Endothelial cell of umbilical vein (primary cell): ENCODE data around the gene SERPINF2. TPM values are rescaled to one million over a fixed set of nuclear protein-coding genes. Genes with fewer than 3 reads are reported as not detected.

Source experiments
- BruUV-seq: library from RNA; stranded (reverse); fragments of 400-500 nt; replicated peaks from 2 replicates; lab custom pipeline; 2021; lab: Mats Ljungman, UMichigan
- CTCF ChIA-PET: fragments of 300-600, 350-600 bp; sonication (Branson Sonifier 250); formaldehyde crosslinking; loops from one replicate; lab custom pipeline; 2021; ENCODE audit warnings: antibody characterized with exemption, inconsistent platforms; lab: Charles Lee
- POLR2A ChIA-PET: fragments of 300-600, 350-600 bp; sonication (Branson Sonifier 250); formaldehyde crosslinking; loops from one replicate; lab custom pipeline; 2021; ENCODE audit warnings: antibody characterized with exemption, inconsistent platforms; lab: Charles Lee
- DNase-seq: peaks from one replicate; pipeline ENCODE4 v3.0.0-alpha.2; 2011; ENCODE audit warnings: low read depth, low spot score
- FAIRE-seq: peaks from 2 replicates; lab custom pipeline; 2011; peaks lifted over from hg19 to GRCh38; lab: Jason Lieb, UNC
- H2AFZ ChIP-seq: 2 replicates; pipeline ENCODE4 v1.6.0; 2012; ENCODE audit warnings: low read depth, low read length, control low read depth, inconsistent platforms
- H3K27ac ChIP-seq: 2 replicates; pipeline ENCODE4 v1.5.1; 2011; ENCODE audit warnings: low read depth, mild to moderate bottlenecking, control low read depth, low read length, moderate library complexity; ENCODE audit not compliant: insufficient read depth
- H3K27me3 ChIP-seq, 2 experiments: 2 replicates each; pipeline versions ENCODE4 v1.6.0 to v1.6.1; 2011; ENCODE audit warnings: low read length in 2 of 2, mixed read lengths in 1 of 2; ENCODE audit not compliant: control insufficient read depth in 2 of 2, insufficient read depth in 2 of 2
- H3K36me3 ChIP-seq, 2 experiments: 2 replicates in 1 of 2; 3 replicates in 1 of 2; pipeline ENCODE4 v1.5.1; 2011; ENCODE audit warnings: low read length in 2 of 2, mild to moderate bottlenecking in 1 of 2, moderate library complexity in 1 of 2; ENCODE audit not compliant: control insufficient read depth in 2 of 2, insufficient read depth in 2 of 2; ENCODE audit errors: extremely low read depth in 1 of 2
- H3K4me1 ChIP-seq: 3 replicates; pipeline ENCODE4 v1.5.1; 2011; ENCODE audit warnings: mild to moderate bottlenecking, low read length; ENCODE audit not compliant: control insufficient read depth, insufficient read depth; ENCODE audit errors: extremely low read depth
- H3K4me2 ChIP-seq: 2 replicates; pipeline ENCODE4 v1.6.1; 2011; ENCODE audit warnings: low read length, control low read depth, mixed read lengths; ENCODE audit not compliant: insufficient read depth
- H3K4me3 ChIP-seq, 3 experiments: fragments of 200-600 bp in 1 of 3; sonication (generic), shearing (Covaris generic) in 1 of 3; replicated peaks in 1 of 3; 2 replicates each; pipeline ENCODE4 v1.5.1; 2011 to 2016; ENCODE audit warnings: control low read depth in 3 of 3, low read length in 3 of 3, mild to moderate bottlenecking in 2 of 3, inconsistent platforms in 1 of 3, low read depth in 1 of 3, moderate library complexity in 1 of 3; ENCODE audit not compliant: insufficient read depth in 1 of 3
- H3K79me2 ChIP-seq: 2 replicates; pipeline ENCODE4 v1.6.0; 2012; ENCODE audit warnings: low read length, inconsistent platforms; ENCODE audit not compliant: control insufficient read depth, insufficient read depth
- H3K9ac ChIP-seq: replicated peaks from 2 replicates; pipeline ENCODE3; 2011; ENCODE audit warnings: low read length, control low read depth; ENCODE audit not compliant: insufficient read depth; ENCODE audit errors: extremely low read depth
- H3K9me1 ChIP-seq: replicated peaks from 3 replicates; pipeline ENCODE4 v1.6.0; 2011; ENCODE audit warnings: mild to moderate bottlenecking, low read length; ENCODE audit not compliant: control insufficient read depth, insufficient read depth; ENCODE audit errors: extremely low read depth
- H3K9me3 ChIP-seq: replicated peaks from 2 replicates; pipeline ENCODE4 v1.5.1; 2012; ENCODE audit warnings: low read length, inconsistent platforms; ENCODE audit not compliant: control insufficient read depth, insufficient read depth
- H4K20me1 ChIP-seq: replicated peaks from 2 replicates; pipeline ENCODE3; 2011; ENCODE audit warnings: mild to moderate bottlenecking, low read length; ENCODE audit not compliant: control insufficient read depth, insufficient read depth; ENCODE audit errors: extremely low read depth
- EZH2 ChIP-seq: IDR thresholded peaks from 2 replicates; pipeline ENCODE4 v1.6.1; 2012; ENCODE audit warnings: borderline replicate concordance, low read depth, mild to moderate bottlenecking, moderate library complexity, low read length, inconsistent platforms; ENCODE audit not compliant: severe bottlenecking
- FOS ChIP-seq: IDR thresholded peaks from 2 replicates; pipeline ENCODE4 v1.6.1; 2011; ENCODE audit warnings: mild to moderate bottlenecking, low read length, moderate library complexity, borderline replicate concordance; ENCODE audit not compliant: insufficient read depth
- GATA2 ChIP-seq: IDR thresholded peaks from 2 replicates; pipeline ENCODE4 v1.7.0; 2011; ENCODE audit warnings: low read depth, mild to moderate bottlenecking, moderate library complexity, mixed read lengths, low read length; ENCODE audit not compliant: insufficient read length, insufficient read depth
- JUN ChIP-seq: IDR thresholded peaks from 2 replicates; pipeline ENCODE4 v1.6.1; 2011; ENCODE audit warnings: borderline replicate concordance, low read depth; ENCODE audit not compliant: insufficient read length, insufficient read depth
- MYC ChIP-seq: IDR thresholded peaks from one replicate; pipeline ENCODE4 v1.6.1; 2011; ENCODE audit warnings: mild to moderate bottlenecking, low read depth, low read length
- POLR2A ChIP-seq: IDR thresholded peaks from 2 replicates; pipeline ENCODE4 v1.6.1; 2012; ENCODE audit warnings: low read depth, mild to moderate bottlenecking, control low read depth, low read length
- POLR2AphosphoS5 ChIP-seq: IDR thresholded peaks from 2 replicates; pipeline ENCODE4 v1.6.1; 2012; ENCODE audit warnings: low read depth, mild to moderate bottlenecking, control low read depth, low read length, moderate library complexity; ENCODE audit not compliant: insufficient read depth
- dilution Hi-C: fragments of 300-500 bp; cut with MboI; formaldehyde crosslinking; loops from one replicate; pipeline ENCODE4 v1.15.0; 2019; ENCODE audit warnings: low sequenced_read_pairs; ENCODE audit not compliant: extremely low pct_ligation_motif_present
- intact Hi-C: fragments of 100-400 bp; cut with micrococcal nuclease; formaldehyde crosslinking; loops from one replicate; pipeline ENCODE4 v1.10.0; 2022
- polyA plus RNA-seq, 4 experiments: library from polyadenylated mRNA; depleted of rRNA in 3 of 4; stranded (reverse) in 3 of 4; unstranded in 1 of 4; fragments of >200 nt; gene quantifications; 2 replicates each; pipeline versions ENCODE4 v1.2.1 to v1.2.3, GENCODE V29; 2011 to 2012; ENCODE audit warnings: missing spikeins in 1 of 4
- total RNA-seq: library from RNA; stranded (reverse); gene quantifications from 2 replicates; pipeline ENCODE4 v1.2.3, GENCODE V29; 2021
- TF ChIP-seq, protein P1 (sequence below), 2 donors: IDR thresholded peaks; 1 replicate in 1 of 2; 2 replicates in 1 of 2; pipeline ENCODE4 v1.5.1; 2011; ENCODE audit warnings: low read length in 2 of 2, mild to moderate bottlenecking in 2 of 2, moderate library complexity in 2 of 2, control low read depth in 1 of 2, inconsistent platforms in 1 of 2, low read depth in 1 of 2; ENCODE audit not compliant: insufficient read depth in 1 of 2; ENCODE audit errors: extremely low read depth in 1 of 2
- TF ChIP-seq, protein P2 (sequence below): IDR thresholded peaks from 2 replicates; pipeline ENCODE4 v1.6.1; 2011; ENCODE audit not compliant: insufficient read depth, insufficient read length

The SERPINF2 gene
- total and polyA plus RNA-seq, 2 donors (not counting 3 experiments of a cell fraction or from before 2014, with no cell fraction given): 0.03 TPM; not detected in 1

DNA sequence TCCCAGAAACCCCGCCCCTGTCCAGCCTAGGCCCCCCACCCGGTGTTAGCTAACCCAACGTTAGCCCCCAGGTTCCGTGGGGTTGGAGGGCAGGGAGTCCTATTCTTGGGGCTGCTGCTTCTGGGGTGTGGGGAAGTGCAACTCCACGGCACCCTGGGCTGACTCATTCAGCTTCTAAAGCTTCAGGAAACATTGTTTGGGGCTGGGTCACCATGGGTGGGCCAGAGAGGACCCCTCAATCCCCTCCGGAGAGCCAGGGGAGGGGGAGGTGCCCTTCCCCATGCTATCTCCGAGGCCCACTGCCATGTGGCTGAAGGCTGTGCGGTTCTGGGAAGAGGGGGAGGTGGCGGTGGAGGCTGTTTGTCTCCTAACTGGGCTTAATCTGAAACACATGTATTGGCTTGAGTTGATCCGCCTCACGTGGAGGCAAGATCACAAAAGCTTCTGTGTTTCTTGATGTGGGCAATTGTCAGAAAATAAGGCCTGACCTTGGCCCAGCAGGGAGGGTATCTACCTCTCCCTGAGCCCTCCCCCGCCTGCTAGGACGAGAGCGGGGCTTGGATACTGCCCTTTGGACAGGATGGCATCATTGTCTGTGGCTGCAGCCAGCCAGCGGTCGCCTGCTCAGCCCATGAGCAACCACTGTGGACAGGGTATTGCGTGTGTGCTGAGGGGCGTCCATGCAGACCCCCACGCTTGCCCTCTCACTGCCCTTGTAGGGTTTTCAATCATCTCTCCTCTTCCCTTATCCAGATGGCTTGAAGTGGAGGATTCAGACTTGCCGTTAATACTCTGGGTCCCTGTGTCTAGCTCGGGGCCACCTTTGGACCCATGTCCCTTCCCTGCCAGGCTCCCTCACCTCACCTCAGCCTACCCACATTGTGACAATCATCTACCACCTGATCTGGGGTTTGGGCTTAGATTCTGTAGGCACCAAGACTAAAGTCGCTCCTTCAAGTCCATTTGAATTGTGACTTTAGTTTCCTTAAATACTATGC is 20.5 kb downstream of the SERPINF2 start:
- peaks cover 4% of the 10 kb centered on the region for H3K4me1 ChIP-seq
- dilution Hi-C loops: no loop called here
- no peaks in the 10 kb centered on the region for H3K9me1 ChIP-seq
- H3K4me2 ChIP-seq: no peak overlapping the region
- H3K4me3 ChIP-seq: no peak overlapping the region
- POLR2A ChIA-PET: no interaction called here
- no peaks in the 10 kb centered on the region for H4K20me1 ChIP-seq
- no peaks in the 10 kb centered on the region for H3K79me2 ChIP-seq
- no peaks in the 10 kb centered on the region for H3K36me3 ChIP-seq
- H3K9me3 ChIP-seq: no peaks in the 10 kb centered on the region
- intact Hi-C loops: no loop called here
- no peaks in the 10 kb centered on the region for H3K27me3 ChIP-seq
- no peak for FAIRE-seq
- CTCF ChIA-PET: interaction anchor here (1.2 to 2.2 kb wide), 5 partner anchors 9 to 44 kb away, joined by 3 to 10 read pairs (median 7); no protein-coding TSS in a partner anchor
- H2AFZ ChIP-seq: no peak overlapping the region
- no TSS peak for BruUV-seq
- no peak overlapping the region for H3K9ac ChIP-seq
- H3K27ac ChIP-seq: no peak overlapping the region
- TF ChIP-seq, protein P1, sequence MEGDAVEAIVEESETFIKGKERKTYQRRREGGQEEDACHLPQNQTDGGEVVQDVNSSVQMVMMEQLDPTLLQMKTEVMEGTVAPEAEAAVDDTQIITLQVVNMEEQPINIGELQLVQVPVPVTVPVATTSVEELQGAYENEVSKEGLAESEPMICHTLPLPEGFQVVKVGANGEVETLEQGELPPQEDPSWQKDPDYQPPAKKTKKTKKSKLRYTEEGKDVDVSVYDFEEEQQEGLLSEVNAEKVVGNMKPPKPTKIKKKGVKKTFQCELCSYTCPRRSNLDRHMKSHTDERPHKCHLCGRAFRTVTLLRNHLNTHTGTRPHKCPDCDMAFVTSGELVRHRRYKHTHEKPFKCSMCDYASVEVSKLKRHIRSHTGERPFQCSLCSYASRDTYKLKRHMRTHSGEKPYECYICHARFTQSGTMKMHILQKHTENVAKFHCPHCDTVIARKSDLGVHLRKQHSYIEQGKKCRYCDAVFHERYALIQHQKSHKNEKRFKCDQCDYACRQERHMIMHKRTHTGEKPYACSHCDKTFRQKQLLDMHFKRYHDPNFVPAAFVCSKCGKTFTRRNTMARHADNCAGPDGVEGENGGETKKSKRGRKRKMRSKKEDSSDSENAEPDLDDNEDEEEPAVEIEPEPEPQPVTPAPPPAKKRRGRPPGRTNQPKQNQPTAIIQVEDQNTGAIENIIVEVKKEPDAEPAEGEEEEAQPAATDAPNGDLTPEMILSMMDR (IDR thresholded peaks at IDR 0.05; ENCODE audit: extremely low read depth in 1 of 2, insufficient read depth in 1 of 2, low read depth in 1 of 2, low read length in 2 of 2): no peak
- TF ChIP-seq MYC: no peak
- no peak for TF ChIP-seq EZH2
- TF ChIP-seq GATA2: no peak
- TF ChIP-seq POLR2AphosphoS5: no peak
- TF ChIP-seq POLR2A: no peak
- TF ChIP-seq, protein P2, sequence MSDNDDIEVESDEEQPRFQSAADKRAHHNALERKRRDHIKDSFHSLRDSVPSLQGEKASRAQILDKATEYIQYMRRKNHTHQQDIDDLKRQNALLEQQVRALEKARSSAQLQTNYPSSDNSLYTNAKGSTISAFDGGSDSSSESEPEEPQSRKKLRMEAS: no peak
- TF ChIP-seq FOS: no peak
- TF ChIP-seq JUN: no peak
- no peak for DNase-seq
